Activated T-helper 9 cell treated with anti-CD3 and anti-CD28 coated beads, Interleukin-2, amount 50 U/mL, for 16 hours (primary cell): ENCODE results near the gene STARD13.

Source experiments
- DNase-seq: peaks from one replicate; pipeline ENCODE4 v3.0.0-alpha.2; 2020; ENCODE audit warnings: low read depth

The STARD13 gene

DNA sequence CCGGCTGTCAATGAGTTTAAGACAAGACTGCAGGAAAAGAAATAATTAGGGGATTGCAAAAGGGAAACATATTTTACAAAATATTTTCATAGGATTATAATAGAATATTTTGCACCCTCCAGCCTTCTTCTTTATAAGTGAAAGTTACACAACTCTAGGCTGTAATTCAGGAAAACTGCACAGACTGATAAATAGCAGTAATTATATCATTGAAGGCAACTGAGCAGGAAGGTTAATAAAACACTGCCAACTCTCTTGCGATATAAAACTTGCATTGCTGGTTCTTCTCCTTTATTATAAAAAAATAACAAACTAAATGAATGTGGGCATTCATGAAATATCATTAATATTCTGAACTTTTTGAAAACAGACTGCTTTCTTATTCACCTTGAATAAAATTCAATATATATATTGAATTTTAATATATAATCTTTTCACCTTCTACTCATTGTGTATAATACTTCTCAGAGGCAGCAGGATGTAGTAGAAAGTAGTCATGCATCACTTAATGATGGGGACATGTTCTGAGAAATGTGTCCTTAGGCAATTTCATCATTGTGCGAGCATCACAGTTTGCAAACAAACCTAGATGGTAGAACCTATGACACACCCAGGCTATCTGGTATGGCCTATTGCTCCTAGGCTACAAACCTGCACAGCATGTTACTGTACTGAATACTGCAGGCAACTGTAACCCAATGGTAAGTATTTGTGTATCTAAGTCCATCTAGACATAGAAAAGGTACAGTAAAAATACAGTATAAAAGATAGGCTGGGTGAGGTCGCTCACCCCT lies 24.9 kb upstream of the STARD13 start:
- no peak for DNase-seq

DNA sequence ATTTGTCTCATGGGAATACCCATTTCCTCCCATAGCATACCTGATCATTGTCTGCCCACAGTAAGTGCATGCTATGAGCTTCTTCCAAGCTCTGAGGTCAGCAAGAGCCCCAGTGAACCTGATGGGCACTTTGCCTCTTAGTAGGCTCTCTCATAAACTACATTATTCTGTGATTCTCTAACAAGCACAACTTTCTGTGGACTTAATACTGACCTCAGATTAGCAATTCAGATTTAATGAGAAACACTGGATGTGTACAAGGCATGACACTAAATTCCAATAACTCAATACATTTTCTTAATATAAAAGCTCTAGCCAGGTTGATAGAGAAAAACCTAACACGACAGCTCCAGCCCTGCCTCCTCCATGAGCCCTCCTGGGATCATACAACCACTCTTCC lies 23.3 kb upstream of the STARD13 start:
- no peak for DNase-seq

DNA sequence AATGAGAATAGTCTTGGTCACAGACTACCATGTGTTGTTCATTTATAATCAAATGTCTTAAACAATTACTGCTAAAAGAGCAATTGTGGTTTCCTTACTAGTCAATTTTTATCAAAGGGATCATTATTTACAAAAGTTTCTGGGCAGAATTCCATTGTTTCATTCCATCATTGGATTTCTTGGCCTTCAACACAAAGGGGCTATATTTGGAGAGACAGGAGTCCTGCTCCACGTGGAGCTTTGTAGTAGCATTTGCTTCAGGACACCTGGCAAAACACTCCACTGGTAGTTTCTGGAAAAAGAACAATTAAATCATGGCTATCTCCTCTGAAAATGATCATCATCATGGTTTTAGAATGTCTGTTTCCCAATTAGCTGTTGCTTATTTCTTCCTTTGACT lies 22.3 kb upstream of the STARD13 start:
- DNase-seq = no peak

DNA sequence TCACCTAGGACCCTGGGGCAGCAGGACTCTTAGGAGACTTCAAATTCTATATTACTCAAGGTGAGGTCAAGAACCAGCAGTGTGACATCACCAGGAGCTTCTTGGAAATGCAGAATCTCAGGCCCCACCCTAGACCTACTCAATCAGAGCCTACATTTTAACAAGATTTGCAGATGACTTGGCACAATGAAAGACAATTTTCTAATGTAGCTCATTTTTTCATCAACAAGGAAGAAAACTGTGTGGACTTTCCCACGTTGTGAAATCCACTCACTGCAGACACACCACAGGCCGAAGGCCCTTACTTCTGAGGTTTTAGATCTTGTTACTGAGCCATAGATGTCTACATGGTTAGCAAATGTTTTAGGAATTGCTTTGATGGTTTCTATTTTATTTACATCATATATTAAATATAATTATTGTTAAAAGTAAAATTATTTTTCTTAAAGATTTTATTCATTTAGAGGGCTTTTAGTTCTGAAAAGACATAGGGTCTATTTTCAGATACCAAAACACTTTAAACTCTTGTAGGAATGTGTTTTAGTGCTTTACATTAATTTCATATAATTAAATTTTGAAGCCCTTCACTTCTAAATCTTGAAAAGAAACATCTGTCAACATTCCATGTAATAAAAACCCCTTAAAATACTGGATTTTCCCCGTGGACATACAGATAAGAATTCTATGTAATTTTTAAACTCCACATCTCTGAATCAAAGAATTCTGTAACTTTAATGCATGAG lies 18.5 kb upstream of the STARD13 start:
- DNase-seq = no peak

DNA sequence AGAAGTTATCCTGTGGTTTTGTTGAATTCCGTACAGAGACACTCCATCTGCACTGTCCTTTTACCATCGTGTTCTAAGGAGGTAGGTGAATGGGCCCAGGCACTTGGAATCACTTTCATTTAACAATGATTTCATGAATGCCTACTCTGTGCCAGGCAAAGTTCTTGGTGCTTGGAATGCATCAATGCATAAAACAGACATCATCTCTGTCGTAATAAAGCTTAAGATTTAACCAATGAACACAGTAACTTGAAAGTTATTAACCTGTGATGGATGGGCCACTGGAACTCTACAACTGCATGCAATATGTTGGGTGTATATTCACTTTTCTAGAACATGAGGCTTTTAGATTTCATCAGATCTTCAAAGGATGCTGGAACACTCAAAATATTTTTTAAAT lies 14.1 kb upstream of the STARD13 start:
- DNase-seq = no peak

DNA sequence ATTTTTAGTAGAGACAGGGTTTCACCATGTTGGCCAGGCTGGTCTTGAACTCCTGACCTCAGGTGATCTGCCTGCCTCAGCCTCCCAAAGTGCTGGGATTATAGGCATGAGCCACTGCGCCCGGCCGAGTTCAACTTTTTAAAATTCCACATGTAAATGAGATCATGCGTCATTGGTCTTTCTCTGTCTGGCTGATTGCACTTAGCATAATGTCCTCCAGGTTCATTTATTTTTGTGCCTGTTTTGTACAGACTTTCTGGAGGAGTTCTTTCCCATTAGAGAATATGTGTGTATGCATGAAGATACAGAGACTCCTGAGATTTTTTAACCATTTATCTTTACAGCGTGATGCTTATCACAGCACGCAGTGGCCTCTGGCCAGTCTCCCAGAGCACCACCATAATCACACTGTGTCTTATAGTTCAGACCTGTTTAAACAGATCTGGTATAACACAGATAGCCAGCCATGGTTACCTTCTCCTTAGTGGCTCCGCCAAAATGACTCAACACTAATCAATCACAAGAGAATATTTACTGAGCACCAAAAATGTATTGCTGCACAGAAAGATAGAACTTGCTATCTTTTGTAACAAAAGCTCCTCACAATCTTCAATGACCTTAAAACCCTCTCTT lies 11.4 kb upstream of the STARD13 start:
- DNase-seq = no peak

DNA sequence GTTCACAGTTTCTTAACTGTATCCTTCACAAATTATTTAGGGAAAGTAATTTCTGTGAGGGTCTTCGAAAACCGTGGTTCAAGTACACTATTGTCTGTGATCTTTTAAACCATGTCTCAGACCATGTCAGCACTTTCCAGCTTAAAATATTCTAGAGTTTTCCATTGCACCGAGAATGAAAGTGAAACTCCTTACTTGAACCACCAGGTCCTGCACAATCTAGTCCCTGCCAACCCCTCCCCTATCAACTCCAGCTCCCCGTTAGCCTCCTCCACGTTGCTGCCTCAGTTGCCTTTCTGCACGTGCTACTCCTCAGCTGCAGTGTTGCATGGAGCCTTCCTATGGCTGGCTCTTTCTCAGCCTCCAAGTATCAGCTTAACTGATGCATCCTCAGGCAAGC lies 7.2 kb upstream of the STARD13 start:
- no peak for DNase-seq

DNA sequence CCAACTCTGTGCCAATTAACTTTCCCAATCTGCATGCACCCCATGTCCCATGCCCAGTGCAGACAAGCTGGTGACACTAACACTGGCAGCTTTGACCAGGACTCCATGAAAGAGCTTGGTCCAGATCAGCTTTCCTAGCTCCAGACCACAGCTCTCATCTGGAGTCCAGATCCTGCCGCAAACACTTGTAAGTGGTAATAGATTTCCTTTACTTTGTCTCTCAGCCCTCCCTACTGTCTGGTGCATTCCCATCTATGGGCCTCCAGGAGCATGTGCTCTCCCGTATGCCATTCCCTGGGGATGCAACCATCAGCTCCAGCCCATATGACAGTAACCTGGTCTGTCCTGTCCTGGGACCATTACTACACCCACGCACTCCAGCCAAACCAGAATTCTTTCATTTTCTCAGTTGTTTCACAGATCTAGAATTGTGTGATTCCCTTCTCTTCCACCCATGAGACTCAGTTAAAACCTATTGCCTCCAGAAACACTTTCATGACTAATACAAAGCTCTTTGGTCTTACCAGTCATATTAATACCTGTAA lies 4.9 kb upstream of the STARD13 start:
- DNase-seq = no peak

DNA sequence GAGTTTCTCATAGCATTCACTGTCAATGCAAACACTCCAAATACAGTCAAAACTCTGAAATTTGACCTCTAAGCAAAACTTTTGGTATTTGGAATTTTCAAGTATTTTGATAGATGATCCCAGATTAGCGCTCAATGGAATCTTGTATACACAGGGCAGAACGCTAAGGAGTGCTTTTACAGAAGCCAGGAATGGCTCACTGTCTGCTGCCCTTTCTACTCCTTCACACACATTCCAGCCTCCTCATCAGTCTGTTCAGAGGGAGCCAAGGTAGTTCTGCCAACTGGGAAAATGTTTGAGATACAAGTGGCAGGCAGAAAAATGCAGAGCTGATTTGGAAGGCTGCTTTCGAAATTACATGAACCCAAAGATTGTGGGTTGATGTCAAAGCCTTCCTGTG lies 4.4 kb upstream of the STARD13 start:
- no peak for DNase-seq

DNA sequence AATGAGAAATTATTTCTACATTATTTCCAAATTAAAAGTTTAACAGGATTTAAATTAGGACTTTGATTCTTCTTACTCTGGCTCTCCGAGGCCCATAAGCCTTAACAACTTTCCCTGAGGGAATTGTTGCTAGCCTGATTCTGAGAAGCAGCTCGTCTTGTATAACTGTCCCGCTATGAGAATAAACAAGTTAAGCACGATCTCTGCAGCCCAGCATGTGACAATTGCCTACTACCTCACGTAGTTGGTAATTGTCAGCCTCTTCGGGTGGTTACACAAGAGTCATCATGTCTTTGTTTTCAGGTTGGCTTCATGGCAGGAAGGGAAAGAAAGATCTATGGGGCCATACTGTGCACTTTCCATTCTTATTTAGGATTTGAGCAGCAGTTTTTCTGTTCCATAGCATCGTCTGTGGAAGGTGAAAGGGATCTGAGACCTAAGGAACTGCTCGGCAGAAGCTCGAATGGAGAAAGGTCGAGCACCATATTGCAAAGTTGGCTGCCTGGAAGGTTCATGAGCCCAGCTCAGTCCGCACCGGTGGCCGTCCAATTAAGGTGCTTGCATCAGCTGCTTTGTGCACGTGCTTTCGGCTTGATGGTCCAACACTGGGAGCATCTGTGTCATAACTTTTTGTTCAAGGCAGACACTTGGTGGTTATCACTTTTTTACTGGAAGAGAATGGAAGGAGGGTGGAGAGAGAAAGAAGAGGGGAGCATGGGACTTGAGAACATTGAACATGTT lies 1.8 kb upstream of the STARD13 start:
- no peak for DNase-seq

DNA sequence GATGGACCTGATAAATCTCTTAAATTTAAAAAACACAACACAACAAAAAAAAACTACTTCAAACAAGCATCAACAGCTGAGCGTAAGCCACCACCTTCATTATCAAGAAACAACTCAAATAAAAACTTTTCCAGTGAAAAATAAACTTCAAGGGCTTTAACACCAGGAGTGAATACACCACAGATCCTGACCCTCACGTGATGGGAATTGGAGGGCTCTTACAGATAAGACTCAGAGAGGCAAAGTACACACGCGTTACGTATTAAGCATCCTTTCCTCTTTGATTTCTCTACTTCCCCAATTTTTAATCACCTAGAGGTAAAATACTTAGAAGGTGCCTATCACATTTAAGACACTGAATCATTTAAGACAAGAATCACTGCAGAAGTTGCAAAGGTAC lies 573 bp upstream of the STARD13 start:
- no peak for DNase-seq

DNA sequence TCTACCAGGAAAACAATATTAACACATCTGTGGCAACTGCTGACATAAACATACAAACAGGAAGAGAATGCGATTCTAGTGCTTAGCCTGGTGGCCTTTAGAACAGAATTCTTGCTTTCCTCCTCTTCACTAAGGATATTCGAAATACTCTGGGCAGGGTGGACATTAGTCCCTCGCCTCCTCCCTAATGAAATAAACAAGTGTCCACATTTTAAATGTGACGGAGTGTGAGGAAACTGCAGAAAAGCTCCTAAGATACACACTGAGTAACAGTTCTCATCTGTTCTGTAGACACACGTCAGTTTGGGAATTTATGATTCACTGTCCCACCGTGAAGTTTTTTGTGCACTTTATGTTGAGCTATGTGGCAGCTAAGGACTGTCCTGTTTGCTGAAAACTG lies 639 bp downstream of the STARD13 start:
- no peak for DNase-seq

DNA sequence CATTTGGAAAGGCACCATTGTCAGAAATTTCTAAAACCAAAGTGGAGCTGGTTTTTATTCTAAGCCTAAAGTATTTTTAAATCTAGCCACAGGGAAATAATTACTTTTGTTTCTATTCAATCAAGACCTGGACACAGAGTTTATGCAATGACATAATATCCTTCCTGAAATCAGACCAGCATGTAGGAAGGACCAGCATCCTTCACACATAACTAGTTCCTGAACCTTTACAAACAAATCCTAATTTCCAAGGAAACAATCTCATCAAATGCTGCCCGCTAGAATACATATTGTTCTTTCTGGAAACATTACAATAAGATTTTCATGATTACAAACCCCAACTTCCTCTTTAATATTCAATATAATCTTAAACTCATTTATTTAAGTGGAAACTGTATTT lies 1.5 kb downstream of the STARD13 start:
- DNase-seq = no peak

DNA sequence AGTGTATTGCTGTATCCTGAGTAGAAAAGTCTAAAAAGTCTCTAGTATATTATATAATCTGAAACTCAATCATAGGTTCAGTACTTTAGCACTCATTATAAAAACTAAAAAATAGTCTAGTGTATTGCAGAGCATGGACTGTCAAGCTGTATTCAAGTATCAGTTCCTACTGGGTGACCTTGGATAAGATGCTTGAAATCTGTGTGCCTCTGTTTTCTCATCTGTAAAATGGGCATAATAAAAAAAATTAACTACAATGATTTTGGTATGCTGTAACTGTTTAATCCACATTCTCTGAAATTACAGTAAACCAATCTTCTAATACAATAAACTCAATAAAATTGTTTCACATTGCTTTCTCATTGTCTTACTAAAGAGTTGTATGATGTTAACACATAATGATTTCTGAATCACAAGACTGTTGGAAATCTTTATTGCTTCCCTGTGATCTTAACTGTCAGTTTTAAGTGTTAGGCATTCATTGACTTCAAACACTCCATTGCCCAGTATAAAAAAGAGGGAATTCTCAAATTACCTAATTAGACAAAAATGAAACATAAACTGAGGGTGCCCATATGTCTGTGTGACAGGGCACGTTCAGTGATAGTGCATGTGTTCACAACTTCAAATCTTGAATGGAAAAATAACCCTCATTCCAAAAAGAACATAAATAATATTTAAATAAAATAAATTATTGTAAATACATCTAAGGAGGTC lies 2.2 kb downstream of the STARD13 start:
- no peak for DNase-seq

DNA sequence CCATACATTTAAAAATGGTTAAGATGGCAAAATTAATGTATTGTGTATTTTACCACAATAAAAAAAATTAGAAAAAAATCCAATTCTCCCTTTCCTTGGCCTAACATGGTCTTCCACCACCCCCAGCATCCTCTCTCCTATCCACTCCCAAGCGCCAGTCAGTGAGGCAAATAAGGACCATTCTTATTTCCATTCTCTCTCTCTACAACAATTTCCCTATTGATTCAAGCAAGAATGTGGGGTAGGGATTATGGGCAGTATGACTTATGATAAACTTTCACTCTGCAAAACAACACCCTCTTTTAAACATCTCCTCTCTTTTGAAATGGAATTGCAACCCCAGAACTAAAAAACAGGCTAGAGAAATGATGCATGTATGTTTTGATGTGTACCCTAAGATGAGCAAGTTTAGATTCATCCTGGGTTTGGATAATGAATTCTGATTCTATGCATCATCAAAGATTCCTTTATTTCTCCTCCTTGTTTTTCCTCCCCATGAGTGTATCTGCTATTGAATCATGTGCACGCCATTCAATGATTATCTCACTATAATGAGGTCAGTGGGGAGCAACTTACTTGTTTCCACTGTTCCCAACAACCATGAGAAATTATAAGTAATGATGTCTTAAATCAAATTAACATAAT lies 3.5 kb downstream of the STARD13 start:
- no peak for DNase-seq

DNA sequence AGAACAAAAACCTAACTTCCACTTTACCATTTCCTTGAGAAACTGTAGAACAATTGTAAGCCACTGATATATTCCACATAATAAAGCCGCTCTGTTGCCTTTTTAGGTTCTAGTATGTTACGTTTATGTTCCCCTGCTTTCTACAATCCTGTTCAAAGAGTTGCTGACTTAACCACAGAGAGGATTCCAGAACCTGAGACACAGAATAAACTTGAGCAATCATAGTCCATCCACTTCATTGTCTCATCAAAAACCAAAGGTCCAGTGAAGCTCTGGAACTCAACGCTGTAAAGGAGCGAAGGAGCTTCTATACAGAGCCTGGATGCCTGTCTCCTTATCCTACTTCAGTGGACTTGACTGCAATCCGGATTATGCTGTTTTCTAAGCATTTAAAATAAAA lies 4.6 kb downstream of the STARD13 start:
- no peak for DNase-seq

DNA sequence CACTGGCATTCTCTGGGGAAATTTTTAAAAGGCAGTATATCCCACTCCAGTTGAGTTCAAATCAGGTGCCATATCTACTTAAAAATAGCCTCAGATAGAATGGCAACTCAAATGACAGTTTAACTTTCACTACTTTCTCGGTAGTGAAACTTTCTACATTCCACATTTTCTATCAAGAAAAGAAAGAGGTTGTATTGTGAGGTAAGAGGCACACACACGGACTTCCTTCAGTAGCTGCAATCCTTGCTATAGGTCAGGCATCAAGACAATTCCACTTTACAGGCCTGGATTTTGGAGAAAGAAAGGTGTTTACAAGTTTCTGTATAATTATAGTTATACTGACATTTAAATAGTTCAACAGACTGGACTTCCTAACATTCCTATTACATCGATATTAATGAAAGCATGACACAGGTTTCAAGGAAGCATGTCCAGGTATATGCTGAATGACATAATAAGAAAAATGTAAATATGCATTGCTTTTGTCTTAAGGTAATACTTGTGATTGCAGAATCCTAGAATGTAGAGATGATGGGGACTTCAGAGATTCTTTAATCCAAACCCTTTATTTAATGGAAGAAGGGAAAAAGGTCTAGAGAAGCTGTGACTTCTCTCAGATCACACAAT lies 5.2 kb downstream of the STARD13 start:
- DNase-seq = no peak

DNA sequence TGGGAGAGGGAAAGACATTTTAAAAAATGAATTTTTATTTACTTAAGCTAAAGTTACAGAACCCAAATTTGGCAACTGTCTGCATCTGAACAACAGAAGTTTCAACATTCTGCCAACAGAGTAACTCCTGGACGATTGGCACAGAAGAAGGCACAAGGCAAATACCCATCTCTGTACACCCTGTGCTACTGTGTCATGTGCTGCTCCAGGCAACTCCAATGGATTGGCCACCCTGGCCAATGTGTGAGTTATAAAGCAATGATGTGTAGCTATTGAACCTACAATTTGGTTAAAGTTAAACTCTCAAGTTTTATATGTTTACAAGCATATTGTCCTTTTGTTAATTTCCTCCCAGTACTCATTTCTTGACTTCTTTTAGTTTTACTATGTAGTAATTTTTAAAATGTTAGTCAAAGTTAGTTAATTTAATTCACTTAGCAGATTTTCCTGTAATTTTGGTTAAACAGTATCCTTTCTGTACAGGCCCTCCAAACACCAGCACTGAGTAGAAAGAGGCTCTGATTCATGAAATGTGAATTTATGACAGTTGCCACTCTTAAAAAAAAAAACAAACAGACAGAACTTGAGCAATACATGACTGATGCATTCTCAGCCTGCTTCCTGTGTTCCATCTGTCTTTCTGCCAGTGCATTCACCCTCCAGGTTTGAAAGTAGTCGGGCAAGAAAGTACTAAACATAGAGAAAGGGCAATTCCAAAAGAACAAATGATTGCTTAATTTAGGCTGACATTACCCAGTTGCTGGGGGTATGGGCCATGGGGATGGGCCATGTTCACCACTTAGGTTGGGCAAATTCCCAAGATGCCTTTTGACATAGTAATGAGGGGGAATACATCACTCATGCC lies 5.9 kb downstream of the STARD13 start:
- DNase-seq = no peak

DNA sequence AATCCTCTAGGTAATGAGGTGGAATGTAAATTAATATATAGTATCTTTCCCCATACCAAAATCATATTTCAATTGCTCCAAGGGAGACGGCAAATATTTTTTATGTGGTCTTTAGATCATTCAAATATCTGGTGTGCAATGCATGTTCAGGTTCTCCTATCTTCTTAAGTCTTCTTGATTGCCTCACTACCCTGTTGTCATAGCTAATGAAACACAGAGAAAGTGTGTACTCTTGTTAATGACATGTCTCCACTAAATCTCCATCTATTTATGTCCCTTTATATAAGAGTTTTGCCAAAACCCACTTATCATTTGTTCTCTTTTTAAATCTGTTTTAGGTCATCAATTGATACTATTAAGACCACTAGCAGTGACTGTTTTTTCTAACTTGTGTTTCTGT lies 6.6 kb downstream of the STARD13 start:
- DNase-seq = no peak

DNA sequence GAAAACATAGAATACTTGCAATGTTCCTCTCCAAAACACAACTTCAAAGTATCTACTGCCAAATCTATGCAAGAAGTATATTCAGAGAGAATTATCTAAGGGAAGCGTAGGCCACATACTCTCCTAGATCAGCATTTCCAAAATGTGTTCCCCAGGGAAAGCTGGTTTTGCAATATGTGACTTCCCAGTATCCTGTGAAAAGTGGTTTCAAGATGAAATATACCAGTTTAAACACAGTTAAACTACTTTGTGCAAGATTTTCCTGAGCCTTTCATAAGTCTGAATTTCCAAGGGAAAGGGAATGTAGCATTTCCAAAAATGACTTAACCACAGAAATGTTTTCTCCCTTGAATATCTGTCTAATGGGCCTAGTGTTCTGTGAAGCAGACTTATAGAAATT lies 7.6 kb downstream of the STARD13 start:
- DNase-seq = no peak
